B cell (primary cell): ENCODE measurements around the gene PRH2. TPM values are rescaled to one million over a fixed set of nuclear protein-coding genes. Genes with fewer than 3 reads are reported as not detected.

ENCODE experiments used
- ATAC-seq: fragments of 200-7000 bp; cut with Tn5 transposase; one replicate; pipeline ENCODE4 v1.10.0; 2021; ENCODE audit warnings: low read depth, mild to moderate bottlenecking, moderate number of reproducible peaks, moderate library complexity
- CTCF ChIA-PET: fragments of 350-600 bp; sonication (Branson Sonifier 250); formaldehyde crosslinking; loops from one replicate; lab custom pipeline; 2021; ENCODE audit warnings: antibody characterized with exemption, inconsistent platforms; lab: Charles Lee
- POLR2A ChIA-PET: fragments of 350-600 bp; sonication (Branson Sonifier 250); formaldehyde crosslinking; loops from one replicate; lab custom pipeline; 2021; ENCODE audit warnings: antibody characterized with exemption; lab: Charles Lee
- DNase-seq: peaks from one replicate; pipeline ENCODE4 v3.0.0; 2013
- H2AFZ ChIP-seq: 2 replicates; pipeline ENCODE4 v1.6.1; 2012; ENCODE audit warnings: mild to moderate bottlenecking, low read depth, low read length; ENCODE audit not compliant: insufficient read depth, poor library complexity, severe bottlenecking
- H3K27ac ChIP-seq, 2 donors: 1 replicate in 1 of 2; 2 replicates in 1 of 2; pipeline ENCODE4 v1.5.1; 2012 to 2013; ENCODE audit warnings: low read length in 2 of 2, mild to moderate bottlenecking in 2 of 2, moderate library complexity in 1 of 2
- H3K27me3 ChIP-seq, 4 experiments: fragments of 200-600 bp in 1 of 4; sonication (generic) in 1 of 4; replicated peaks in 1 of 4; 1 replicate in 2 of 4; 2 replicates in 2 of 4; pipeline versions ENCODE4 v1.6.1 to v1.7.0; 2013 to 2016; ENCODE audit warnings: low read length in 3 of 4, mild to moderate bottlenecking in 2 of 4, mixed read lengths in 1 of 4, moderate library complexity in 1 of 4; ENCODE audit not compliant: insufficient read depth in 4 of 4, control insufficient read depth in 3 of 4; ENCODE audit errors: control extremely low read depth in 1 of 4
- H3K36me3 ChIP-seq, 2 experiments: replicated peaks in 1 of 2; 1 replicate in 1 of 2; 2 replicates in 1 of 2; pipeline versions ENCODE4 v1.6.1 to v1.7.1; 2013; ENCODE audit warnings: low read length in 1 of 2; ENCODE audit not compliant: insufficient read depth in 2 of 2, control insufficient read depth in 1 of 2; ENCODE audit errors: control extremely low read depth in 1 of 2, extremely low read depth in 1 of 2
- H3K4me1 ChIP-seq, 2 donors: fragments of 200-600 bp in 1 of 2; sonication (generic) in 1 of 2; 1 replicate in 1 of 2; 2 replicates in 1 of 2; pipeline versions ENCODE4 v1.5.1 to v1.6.1; 2013 to 2017; ENCODE audit warnings: low read length in 2 of 2; ENCODE audit not compliant: control insufficient read depth in 2 of 2, insufficient read depth in 2 of 2
- H3K4me2 ChIP-seq: replicated peaks from 2 replicates; pipeline ENCODE3; 2012; ENCODE audit warnings: mild to moderate bottlenecking, low read depth, low read length; ENCODE audit not compliant: poor library complexity, severe bottlenecking
- H3K4me3 ChIP-seq, 5 experiments: fragments of 200-600 bp in 1 of 5; sonication (generic) in 1 of 5; 1 replicate in 3 of 5; 2 replicates in 2 of 5; pipeline versions ENCODE4 v1.5.1 to v1.7.0; 2011 to 2016; ENCODE audit warnings: low read length in 4 of 5, mild to moderate bottlenecking in 4 of 5, low read depth in 2 of 5, control low read depth in 1 of 5, moderate library complexity in 1 of 5; ENCODE audit not compliant: insufficient read depth in 1 of 5; ENCODE audit errors: control extremely low read depth in 1 of 5, extremely low read depth in 1 of 5
- H3K79me2 ChIP-seq: fragments of 200-600 bp; sonication (generic); one replicate; pipeline ENCODE4 v1.6.0; 2016; ENCODE audit warnings: low read length; ENCODE audit not compliant: control insufficient read depth, insufficient read depth
- H3K9ac ChIP-seq: fragments of 200-600 bp; sonication (generic); 2 replicates; pipeline ENCODE4 v1.6.1; 2017; ENCODE audit warnings: mild to moderate bottlenecking, low read length, moderate library complexity
- H3K9me3 ChIP-seq, 3 donors: one replicate each; pipeline versions ENCODE4 v1.6.1 to v1.7.1; 2013; ENCODE audit warnings: low read length in 2 of 3; ENCODE audit not compliant: control insufficient read depth in 2 of 3, insufficient read depth in 1 of 3; ENCODE audit errors: control extremely low read depth in 1 of 3
- H4K20me1 ChIP-seq: 2 replicates; pipeline ENCODE4 v1.6.0; 2012; ENCODE audit warnings: mild to moderate bottlenecking, low read length; ENCODE audit not compliant: insufficient read depth, control insufficient read depth, poor library complexity, severe bottlenecking
- H3K27ac Mint-ChIP-seq: one replicate; pipeline ENCODE4 v1.8.0; 2021; ENCODE audit warnings: mixed read lengths
- H3K27me3 Mint-ChIP-seq: one replicate; pipeline ENCODE4 v1.8.0; 2021; ENCODE audit warnings: mixed read lengths
- H3K4me1 Mint-ChIP-seq: one replicate; pipeline ENCODE4 v1.8.0; 2021; ENCODE audit warnings: mixed read lengths
- H3K4me3 Mint-ChIP-seq: one replicate; pipeline ENCODE4 v1.8.0; 2021; ENCODE audit warnings: mixed read lengths
- H3K9me3 Mint-ChIP-seq: one replicate; pipeline ENCODE4 v1.8.0; 2022; ENCODE audit warnings: mixed read lengths; ENCODE audit not compliant: insufficient read depth
- EZH2 ChIP-seq: IDR thresholded peaks from 2 replicates; pipeline ENCODE4 v1.6.1; 2012; ENCODE audit warnings: borderline replicate concordance, low read depth, mild to moderate bottlenecking, moderate library complexity, low read length; ENCODE audit not compliant: insufficient read depth, poor library complexity, severe bottlenecking
- WGBS: methylation state at CpG from one replicate; pipeline ENCODE4 v1.1.5; 2013; ENCODE audit warnings: missing lambda C conversion rate; ENCODE audit not compliant: insufficient coverage; 5-methylcytosine and 5-hydroxymethylcytosine counted together
- intact Hi-C: fragments of 100-400 bp; cut with micrococcal nuclease; formaldehyde crosslinking; loops from one replicate; pipeline ENCODE4 v1.10.0; 2022
- polyA plus RNA-seq: library from polyadenylated mRNA; depleted of rRNA; stranded (reverse); fragments of >200 nt; gene quantifications from 2 replicates; pipeline ENCODE4 v1.2.3, GENCODE V29; 2012
- total RNA-seq, 2 donors: library from RNA; stranded (reverse); fragments of 120-200 nt in 1 of 2; gene quantifications; 1 replicate in 1 of 2; 2 replicates in 1 of 2; pipeline versions ENCODE4 v1.2.3 to v1.2.4, GENCODE V29; 2013 to 2022
- TF ChIP-seq, protein P1 (sequence below): fragments of 200-600 bp; IDR thresholded peaks from one replicate; pipeline ENCODE4 v1.8.0; 2022; ENCODE audit warnings: antibody characterized with exemption, mild to moderate bottlenecking

The PRH2 gene
- total and polyA plus RNA-seq, 2 donors (not counting 1 experiment from before 2014, with no cell fraction given), result 2.6 TPM; not detected in 1

DNA sequence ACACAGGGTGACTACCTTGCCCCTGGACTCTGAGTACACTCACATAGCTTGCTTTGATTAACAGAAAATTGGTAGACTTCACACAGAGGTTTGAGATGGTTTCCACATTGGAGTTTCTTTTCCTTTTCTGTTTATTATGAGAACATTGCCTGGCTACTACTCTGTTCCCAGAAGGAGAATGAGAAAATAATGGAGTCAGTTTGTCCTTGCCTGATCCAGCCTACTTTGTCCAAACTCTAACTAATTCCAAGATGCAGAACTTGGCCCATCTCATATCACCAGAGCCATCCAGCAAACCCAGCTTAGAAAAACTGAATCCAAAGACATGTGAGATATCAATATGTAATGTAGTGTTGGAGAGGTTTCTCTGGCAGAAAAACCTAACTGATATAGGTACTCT, 37.3 kb downstream of the PRH2 start:
- Histone ChIP-seq H3K9me3 (no peaks in the 10 kb centered on the region), H3K4me2 (no peak overlapping the region), H3K9ac (no peak overlapping the region), H2AFZ (no peak overlapping the region), H3K27ac (no peak overlapping the region), H3K4me1 (peaks cover 4 to 5% of the 10 kb centered on the region in 2 donors), H3K27me3 (no peaks in the 10 kb centered on the region), H3K79me2 (no peaks in the 10 kb centered on the region), H4K20me1 (no peaks in the 10 kb centered on the region), H3K4me3 (no peak overlapping the region), H3K36me3 (no peaks in the 10 kb centered on the region)
- ATAC-seq (no peak), DNase-seq (no peak)
- no peaks in the 10 kb centered on the region for H3K9me3 Mint-ChIP-seq
- no peaks in the 10 kb centered on the region for H3K27me3 Mint-ChIP-seq
- ChIA-PET POLR2A (no interaction called here), CTCF (no interaction called here)
- H3K27ac Mint-ChIP-seq, result no peak overlapping the region
- peaks cover 8% of the 10 kb centered on the region for H3K4me1 Mint-ChIP-seq
- no peak for TF ChIP-seq EZH2
- TF ChIP-seq, protein P1, sequence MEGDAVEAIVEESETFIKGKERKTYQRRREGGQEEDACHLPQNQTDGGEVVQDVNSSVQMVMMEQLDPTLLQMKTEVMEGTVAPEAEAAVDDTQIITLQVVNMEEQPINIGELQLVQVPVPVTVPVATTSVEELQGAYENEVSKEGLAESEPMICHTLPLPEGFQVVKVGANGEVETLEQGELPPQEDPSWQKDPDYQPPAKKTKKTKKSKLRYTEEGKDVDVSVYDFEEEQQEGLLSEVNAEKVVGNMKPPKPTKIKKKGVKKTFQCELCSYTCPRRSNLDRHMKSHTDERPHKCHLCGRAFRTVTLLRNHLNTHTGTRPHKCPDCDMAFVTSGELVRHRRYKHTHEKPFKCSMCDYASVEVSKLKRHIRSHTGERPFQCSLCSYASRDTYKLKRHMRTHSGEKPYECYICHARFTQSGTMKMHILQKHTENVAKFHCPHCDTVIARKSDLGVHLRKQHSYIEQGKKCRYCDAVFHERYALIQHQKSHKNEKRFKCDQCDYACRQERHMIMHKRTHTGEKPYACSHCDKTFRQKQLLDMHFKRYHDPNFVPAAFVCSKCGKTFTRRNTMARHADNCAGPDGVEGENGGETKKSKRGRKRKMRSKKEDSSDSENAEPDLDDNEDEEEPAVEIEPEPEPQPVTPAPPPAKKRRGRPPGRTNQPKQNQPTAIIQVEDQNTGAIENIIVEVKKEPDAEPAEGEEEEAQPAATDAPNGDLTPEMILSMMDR, result no peak
- no peak overlapping the region for H3K4me3 Mint-ChIP-seq
- intact Hi-C loops, result no loop called here

GRCh38 chr12:10967409-10967808, 38.4 kb downstream of the PRH2 start:
- Histone ChIP-seq H2AFZ (no peak overlapping the region), H4K20me1 (no peaks in the 10 kb centered on the region), H3K4me1 (no peaks in the 10 kb centered on the region), H3K27ac (no peak overlapping the region), H3K9me3 (no peaks in the 10 kb centered on the region), H3K27me3 (no peaks in the 10 kb centered on the region), H3K36me3 (no peaks in the 10 kb centered on the region), H3K4me2 (no peak overlapping the region), H3K9ac (no peak overlapping the region), H3K79me2 (no peaks in the 10 kb centered on the region), H3K4me3 (no peak overlapping the region)
- TF ChIP-seq, protein P1, result no peak
- no peak for TF ChIP-seq EZH2
- Mint-ChIP-seq H3K9me3 (no peaks in the 10 kb centered on the region), H3K4me3 (no peak overlapping the region), H3K4me1 (peaks cover 3% of the 10 kb centered on the region), H3K27ac (no peak overlapping the region), H3K27me3 (no peaks in the 10 kb centered on the region)
- ChIA-PET CTCF (no interaction called here), POLR2A (no interaction called here)
- intact Hi-C loops, result no loop called here
- ATAC-seq (no peak), DNase-seq (no peak)
- 100% methylated on average over 1 of the region's 2 CpGs for WGBS
